Adrenal gland (tissue), 12 donors: ENCODE results near the gene MADD. TPM values are rescaled to one million over a fixed set of nuclear protein-coding genes. Genes with fewer than 3 reads are reported as not detected.

Experiments used
- DNase-seq, 7 donors: peaks; one replicate each; pipeline ENCODE4 v3.0.0-alpha.2; 2019 to 2020
- H3K27ac ChIP-seq, 5 donors: fragments of 200-600 bp; sonication (generic) in 4 of 5; 1 replicate in 3 of 5; 2 replicates in 2 of 5; pipeline versions ENCODE4 v1.5.1 to v1.8.0; 2016 to 2020; ENCODE audit warnings: mild to moderate bottlenecking in 1 of 5
- H3K27me3 ChIP-seq: fragments of 200-600 bp; 2 replicates; pipeline ENCODE4 v1.8.0; 2021
- H3K36me3 ChIP-seq, 2 donors: fragments of 200-600 bp; replicated peaks in 1 of 2; 1 replicate in 1 of 2; 2 replicates in 1 of 2; pipeline versions ENCODE4 v1.5.1 to v1.8.0; 2018 to 2022
- H3K4me1 ChIP-seq, 2 donors: fragments of 200-600 bp; replicated peaks in 1 of 2; 1 replicate in 1 of 2; 2 replicates in 1 of 2; pipeline versions ENCODE4 v1.5.1 to v1.8.0; 2018 to 2021
- H3K4me3 ChIP-seq, 4 donors: fragments of 200-600 bp; sonication (generic) in 3 of 4; one replicate each; pipeline ENCODE4 v1.5.1; 2016 to 2018
- H3K9me3 ChIP-seq, 3 donors: fragments of 200-600 bp; sonication (generic) in 1 of 3; replicated peaks in 1 of 3; 1 replicate in 2 of 3; 2 replicates in 1 of 3; pipeline versions ENCODE4 v1.5.1 to v1.8.0; 2016 to 2021
- CTCF ChIP-seq, 6 experiments: fragments of 450-650 bp in 4 of 6; fragments of 200-600 bp in 2 of 6; sonication (generic) in 1 of 6; IDR thresholded peaks; 1 replicate in 5 of 6; 2 replicates in 1 of 6; pipeline versions ENCODE4 v1.5.1 to v1.8.0; 2016 to 2021; ENCODE audit warnings: antibody characterized with exemption in 6 of 6, mild to moderate bottlenecking in 2 of 6, moderate library complexity in 1 of 6
- POLR2A ChIP-seq, 2 donors: fragments of 450-650 bp; IDR thresholded peaks; one replicate each; pipeline ENCODE4 v1.6.1; 2017; ENCODE audit warnings: antibody characterized with exemption in 2 of 2, mild to moderate bottlenecking in 2 of 2, moderate library complexity in 1 of 2
- WGBS, 4 donors: extraction: QIAGEN DNeasy Blood & Tissue Kit in 2 of 4; methylation state at CpG; one replicate each; pipeline versions ENCODE4 v1.1.5 to v1.1.7; 2013 to 2017; 5-methylcytosine and 5-hydroxymethylcytosine counted together
- intact Hi-C, 2 donors: fragments of 100-400 bp; cut with DNase I; formaldehyde crosslinking; loops; one replicate each; pipeline versions ENCODE4 v1.14.1 to v1.15.0; 2022 to 2023
- polyA plus RNA-seq, 3 donors: library from polyadenylated mRNA; stranded (reverse); fragments of 200-250 nt in 2 of 3; fragments of 350-450 nt in 1 of 3; fragmentation: Illumina TruSeq in 1 of 3; extraction: RNeasy Lipid Tissue Mini Kit (QIAGEN cat#74804) in 1 of 3; gene quantifications; one replicate each; pipeline ENCODE4 v1.2.3, GENCODE V29; 2013 to 2014
- total RNA-seq, 9 donors: library from RNA; depleted of rRNA in 4 of 9; stranded (reverse); fragments of >200 nt in 4 of 9; fragments of 120-200 nt in 1 of 9; fragmentation: NEBNext Ultra II Directional in 1 of 9; extraction: Animal tissue kit (Norgen Biotek cat#: 25700) in 1 of 9; gene quantifications; one replicate each; pipeline versions ENCODE4 v1.1.0 to v1.2.4, GENCODE V29; 2013 to 2023
- donor health status: healthy with polysubstance abuse.
- donor health status: Bipolar disorder and iron deficiency.
- donor health status: DM: yes; HTN: yes; CAD: no.
- donor health status: DM: no; HTN: no; CAD: no.
- donor health status: DM: no; HTN: no; CAD: no.
- donor health status: DM: yes; HTN: yes; CAD: no.

Gene MADD
- total and polyA plus RNA-seq, 12 donors: 33.4 to 83.0 (median 49.2) TPM

- Histone ChIP-seq H3K27me3 (no peaks in the 10 kb centered on the region), H3K27ac (no peak overlapping the region), H3K4me3 (no peak overlapping the region), H3K36me3 (no peaks in the 10 kb centered on the region), H3K4me1 (peaks cover 8 to 9% of the 10 kb centered on the region in 2 donors), H3K9me3 (no peaks in the 10 kb centered on the region)
- WGBS, 4 donors: 81 to 93% (median 84%) methylated on average over 4 to 5 of the region's 5 CpGs
- DNase-seq: no peak
- intact Hi-C loops: loop anchor here in 1 of 2 donors (5.0 to 10.0 kb wide), 2 partner anchors 175 to 452 kb away; no protein-coding TSS in a partner anchor
- TF ChIP-seq POLR2A (IDR thresholded peaks at IDR 0.05) (no peak), CTCF (IDR thresholded peaks at IDR 0.05) (no peak)
Observed at GRCh38 chr11:47347137-47347536, 77.2 kb downstream of the MADD start.

GRCh38 chr11:47348131-47348802, 78.3 kb downstream of the MADD start:
- DNase-seq: peak in 1 of 7 donors; percentile 22
- Histone ChIP-seq H3K9me3 (no peaks in the 10 kb centered on the region), H3K27me3 (no peaks in the 10 kb centered on the region), H3K36me3 (no peaks in the 10 kb centered on the region), H3K4me1 (peaks cover 14 to 16% of the 10 kb centered on the region in 2 donors), H3K4me3 (no peak overlapping the region), H3K27ac (no peak overlapping the region)
- intact Hi-C loops: loop anchor here in 1 of 2 donors (5.0 to 10.0 kb wide), 2 partner anchors 176 to 453 kb away; no protein-coding TSS in a partner anchor
- WGBS, 4 donors: 83 to 91% (median 84%) methylated on average over 12 to 24 of the region's 24 CpGs
- TF ChIP-seq CTCF (IDR thresholded peaks at IDR 0.05) (no peak), POLR2A (IDR thresholded peaks at IDR 0.05) (no peak)

GRCh38 chr11:47348859-47349258, 78.9 kb downstream of the MADD start:
- Histone ChIP-seq H3K4me3 (no peak overlapping the region), H3K27ac (no peak overlapping the region), H3K4me1 (peaks cover 14 to 16% of the 10 kb centered on the region in 2 donors), H3K9me3 (no peaks in the 10 kb centered on the region), H3K27me3 (no peaks in the 10 kb centered on the region), H3K36me3 (no peaks in the 10 kb centered on the region)
- WGBS, 4 donors: 53 to 78% (median 73%) methylated on average over 3 to 8 of the region's 8 CpGs
- peak in 3 of 7 donors; percentile 39 to 65 (median 44) for DNase-seq
- TF ChIP-seq POLR2A (IDR thresholded peaks at IDR 0.05) (no peak), CTCF (IDR thresholded peaks at IDR 0.05) (peak in 4 of 6 experiments; percentile 12 to 31 (median 16))
- intact Hi-C loops: loop anchor here in 1 of 2 donors (5.0 to 10.0 kb wide), 2 partner anchors 177 to 454 kb away; no protein-coding TSS in a partner anchor

- Histone ChIP-seq H3K4me3 (no peak overlapping the region), H3K27me3 (no peaks in the 10 kb centered on the region), H3K9me3 (no peaks in the 10 kb centered on the region), H3K27ac (no peak overlapping the region), H3K36me3 (no peaks in the 10 kb centered on the region), H3K4me1 (peaks cover 14 to 16% of the 10 kb centered on the region in 2 donors)
- DNase-seq: no peak
- 85 to 95% (median 94%) methylated on average over 14 to 23 of the region's 23 CpGs for WGBS, 4 donors
- TF ChIP-seq POLR2A (IDR thresholded peaks at IDR 0.05) (no peak), CTCF (IDR thresholded peaks at IDR 0.05) (no peak)
- intact Hi-C loops: loop anchor here (5.0 to 10.0 kb wide), 4 partner anchors 85 to 455 kb away; partner anchors contain the start of gene ARFGAP2 (in 1 of the 2)
Observed at GRCh38 chr11:47349521-47350095, 79.7 kb downstream of the MADD start.
